Upper lobe of left lung (tissue), 6 donors: ENCODE data around the gene PLCXD1. TPM values are rescaled to one million over a fixed set of nuclear protein-coding genes. Genes with fewer than 3 reads are reported as not detected.

Experiments
- ATAC-seq, 2 donors: fragments of 200-7000 bp; cut with Tn5 transposase; one replicate each; pipeline ENCODE4 v1.9.1; 2022; ENCODE audit warnings: mild to moderate bottlenecking in 2 of 2, moderate library complexity in 2 of 2; ENCODE audit not compliant: low FRiP score in 2 of 2
- DNase-seq, 2 donors: peaks; one replicate each; pipeline ENCODE4 v3.0.0-alpha.2; 2019 to 2020
- H3K27ac ChIP-seq, 4 donors: fragments of 200-600 bp; sonication (generic); one replicate each; pipeline ENCODE4 v1.5.1; 2016 to 2019
- H3K27me3 ChIP-seq, 4 donors: fragments of 200-600 bp; sonication (generic); one replicate each; pipeline ENCODE4 v1.5.1; 2017 to 2019
- H3K36me3 ChIP-seq, 4 donors: fragments of 200-600 bp; sonication (generic); one replicate each; pipeline ENCODE4 v1.5.1; 2016 to 2019
- H3K4me1 ChIP-seq, 4 donors: fragments of 200-600 bp; sonication (generic); one replicate each; pipeline ENCODE4 v1.5.1; 2018 to 2019
- H3K4me3 ChIP-seq, 4 donors: fragments of 200-600 bp; sonication (generic); one replicate each; pipeline ENCODE4 v1.5.1; 2017 to 2019; ENCODE audit warnings: mild to moderate bottlenecking in 2 of 4, moderate library complexity in 1 of 4
- H3K9me3 ChIP-seq, 4 donors: fragments of 200-600 bp; sonication (generic); one replicate each; pipeline ENCODE4 v1.5.1; 2018 to 2019
- EP300 ChIP-seq, 4 donors: sonication (generic); formaldehyde crosslinking; IDR thresholded peaks; one replicate each; pipeline ENCODE4 v1.5.1; 2017; ENCODE audit warnings: antibody characterized with exemption in 4 of 4, control low read depth in 2 of 4
- POLR2A ChIP-seq, 4 donors: fragments of 450-650 bp; IDR thresholded peaks; one replicate each; pipeline ENCODE4 v1.5.1; 2016 to 2017; ENCODE audit warnings: antibody characterized with exemption in 4 of 4, mild to moderate bottlenecking in 2 of 4
- POLR2AphosphoS5 ChIP-seq, 2 donors: sonication (generic); formaldehyde crosslinking; IDR thresholded peaks; one replicate each; pipeline ENCODE4 v1.5.1; 2017; ENCODE audit warnings: antibody characterized with exemption in 2 of 2
- WGBS, 2 donors: methylation state at CpG; one replicate each; pipeline ENCODE4 v1.1.5; 2017 to 2018; 5-methylcytosine and 5-hydroxymethylcytosine counted together
- total RNA-seq, 6 donors: library from RNA; depleted of rRNA in 4 of 6; stranded (reverse); fragments of >200 nt in 4 of 6; gene quantifications; one replicate each; pipeline versions ENCODE4 v1.1.0 to v1.2.1, GENCODE V29; 2016 to 2021
- TF ChIP-seq, protein P1 (sequence below), 6 experiments: fragments of 450-650 bp in 4 of 6; fragments of 200-600 bp in 2 of 6; sonication (generic) in 2 of 6; IDR thresholded peaks; one replicate each; pipeline ENCODE4 v1.5.1; 2016 to 2019; ENCODE audit warnings: antibody characterized with exemption in 6 of 6
- donor health status: DM: no; HTN: no; CAD: no; lungs with moderate emphysema.
- donor health status: DM: no; HTN: yes; CAD: no; lungs with severe emphysema.

PLCXD1 gene
- total RNA-seq, 6 donors from 2014 or later, result 7.8 to 75.4 (median 19.2) TPM

DNA sequence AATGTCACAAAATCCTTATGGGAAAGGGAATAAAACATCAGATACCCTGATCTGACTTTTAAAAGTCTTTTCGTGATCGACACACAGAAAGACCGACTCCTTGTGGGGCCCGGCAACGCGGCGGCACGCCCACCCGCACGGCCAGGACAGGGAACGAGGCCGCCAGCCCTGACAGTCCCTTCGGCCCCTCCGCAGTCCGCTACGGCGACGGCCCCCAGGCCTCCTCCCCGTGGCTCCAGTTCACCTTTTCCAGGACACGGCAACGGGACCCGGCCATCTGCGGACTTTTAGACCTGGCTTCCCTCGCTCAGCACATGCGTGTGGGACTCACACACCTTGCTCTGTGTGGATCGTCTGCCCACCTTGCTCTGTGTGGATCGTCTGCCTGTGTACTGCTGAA is 71.0 kb downstream of the PLCXD1 start:
- H3K27ac ChIP-seq, result no peak overlapping the region
- TF ChIP-seq EP300 (IDR thresholded peaks at IDR 0.05) (no peak), POLR2AphosphoS5 (IDR thresholded peaks at IDR 0.05) (no peak), POLR2A (IDR thresholded peaks at IDR 0.05) (no peak)
- TF ChIP-seq, protein P1, sequence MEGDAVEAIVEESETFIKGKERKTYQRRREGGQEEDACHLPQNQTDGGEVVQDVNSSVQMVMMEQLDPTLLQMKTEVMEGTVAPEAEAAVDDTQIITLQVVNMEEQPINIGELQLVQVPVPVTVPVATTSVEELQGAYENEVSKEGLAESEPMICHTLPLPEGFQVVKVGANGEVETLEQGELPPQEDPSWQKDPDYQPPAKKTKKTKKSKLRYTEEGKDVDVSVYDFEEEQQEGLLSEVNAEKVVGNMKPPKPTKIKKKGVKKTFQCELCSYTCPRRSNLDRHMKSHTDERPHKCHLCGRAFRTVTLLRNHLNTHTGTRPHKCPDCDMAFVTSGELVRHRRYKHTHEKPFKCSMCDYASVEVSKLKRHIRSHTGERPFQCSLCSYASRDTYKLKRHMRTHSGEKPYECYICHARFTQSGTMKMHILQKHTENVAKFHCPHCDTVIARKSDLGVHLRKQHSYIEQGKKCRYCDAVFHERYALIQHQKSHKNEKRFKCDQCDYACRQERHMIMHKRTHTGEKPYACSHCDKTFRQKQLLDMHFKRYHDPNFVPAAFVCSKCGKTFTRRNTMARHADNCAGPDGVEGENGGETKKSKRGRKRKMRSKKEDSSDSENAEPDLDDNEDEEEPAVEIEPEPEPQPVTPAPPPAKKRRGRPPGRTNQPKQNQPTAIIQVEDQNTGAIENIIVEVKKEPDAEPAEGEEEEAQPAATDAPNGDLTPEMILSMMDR (IDR thresholded peaks at IDR 0.05), result no peak
- no peak overlapping the region for H3K4me3 ChIP-seq
- DNase-seq, result peak in 1 of 2 donors; percentile 80
- H3K4me1 ChIP-seq, result no peaks in the 10 kb centered on the region
- no peaks in the 10 kb centered on the region for H3K9me3 ChIP-seq
- no peak for ATAC-seq
- H3K27me3 ChIP-seq, result no peaks in the 10 kb centered on the region
- 94 to 96% methylated on average over 25 to 27 of the region's 27 CpGs for WGBS, 2 donors
- H3K36me3 ChIP-seq, result no peaks in the 10 kb centered on the region

DNA sequence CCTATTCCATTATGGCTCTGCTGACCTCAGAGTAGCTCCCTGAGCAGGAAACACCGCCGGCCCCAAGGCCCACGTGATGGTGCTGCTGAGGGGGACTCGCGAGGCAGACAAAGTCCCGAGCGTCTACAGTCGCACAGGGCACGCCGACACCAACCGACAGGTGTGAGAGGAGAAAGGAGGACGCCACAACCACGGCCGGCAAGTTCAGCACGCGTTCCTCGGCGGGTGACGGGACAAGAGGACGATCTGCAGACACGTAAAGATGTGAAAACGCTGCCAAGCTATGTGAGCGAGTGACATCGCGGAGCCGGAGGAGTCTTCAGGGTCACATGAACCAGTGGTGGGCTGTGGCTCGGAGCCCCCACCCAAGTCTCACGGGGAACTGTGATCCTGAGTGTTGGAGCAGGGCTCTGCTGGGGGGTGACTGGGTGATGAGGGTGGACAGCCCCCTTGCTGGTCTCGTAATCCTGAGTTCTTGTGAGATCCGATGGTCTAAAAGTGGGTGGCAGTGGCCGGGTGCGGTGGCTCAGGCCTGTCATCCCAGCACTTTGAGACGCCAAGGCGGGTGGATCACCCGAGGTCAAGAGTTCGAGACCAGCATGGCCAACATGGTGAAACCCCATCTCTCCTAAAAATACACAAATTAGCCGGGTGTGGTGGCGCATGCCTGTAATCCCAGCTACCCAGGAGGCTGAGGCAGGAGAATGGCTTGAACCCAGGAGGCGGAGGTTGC is 71.6 kb downstream of the PLCXD1 start:
- WGBS, 2 donors, result 95 to 96% methylated on average over 39 of the region's 39 CpGs
- no peaks in the 10 kb centered on the region for H3K4me1 ChIP-seq
- H3K27me3 ChIP-seq, result no peaks in the 10 kb centered on the region
- DNase-seq, result peak in 1 of 2 donors; percentile 72
- no peaks in the 10 kb centered on the region for H3K36me3 ChIP-seq
- no peaks in the 10 kb centered on the region for H3K9me3 ChIP-seq
- no peak for ATAC-seq
- no peak overlapping the region for H3K4me3 ChIP-seq
- no peak overlapping the region for H3K27ac ChIP-seq
- TF ChIP-seq EP300 (IDR thresholded peaks at IDR 0.05) (no peak), POLR2AphosphoS5 (IDR thresholded peaks at IDR 0.05) (no peak), POLR2A (IDR thresholded peaks at IDR 0.05) (no peak)
- TF ChIP-seq, protein P1 (IDR thresholded peaks at IDR 0.05), result no peak

Other genes starting within 250 kb of the PLCXD1 start
- gene GTPBP6, start 37.4 kb downstream of the PLCXD1 start, total RNA-seq, result 10 to 100 TPM; 34.6 to 69.9 (median 61.0) TPM
- gene PPP2R3B, start 105.5 kb downstream of the PLCXD1 start, total RNA-seq, result 10 to 100 TPM in 5 of 6 donors, 1 to 10 TPM in 1; 8.7 to 72.3 (median 15.1) TPM